NCI-H69 (cell line): ENCODE data around the gene GRIP1.
A peak's percentile ranks its signal among the peaks of the same experiment; 100 is the strongest.

Experiments
- DNase-seq: peaks from one replicate; lab custom pipeline; 2025; lab: John Stamatoyannopoulos, UW

The GRIP1 gene

GRCh38 chr12:66321435-66321834 lies 357.4 kb downstream of the GRIP1 start:
- no peak for DNase-seq

DNA sequence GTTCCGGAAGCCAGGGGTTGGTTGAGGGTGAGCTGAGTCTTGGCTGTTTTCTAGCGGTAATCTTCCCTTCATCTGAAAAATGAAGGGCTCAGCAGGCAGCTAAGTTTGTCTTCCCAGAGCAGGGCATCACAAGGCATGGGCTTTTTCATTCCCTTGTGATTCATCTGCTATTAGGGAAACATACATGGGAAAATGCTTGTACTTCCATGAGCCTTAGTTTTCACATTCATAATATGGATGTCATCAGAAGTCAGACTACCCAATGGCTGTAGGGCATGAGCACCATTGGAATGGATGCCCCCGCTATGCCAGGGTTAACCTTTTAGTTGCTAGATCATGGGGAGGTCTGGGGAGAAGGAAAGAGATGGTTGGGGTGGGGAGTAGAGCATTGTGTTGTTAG lies 357.9 kb downstream of the GRIP1 start:
- no peak for DNase-seq

GRCh38 chr12:66319266-66319954 lies 359.5 kb downstream of the GRIP1 start:
- peak; percentile 1 for DNase-seq

DNA sequence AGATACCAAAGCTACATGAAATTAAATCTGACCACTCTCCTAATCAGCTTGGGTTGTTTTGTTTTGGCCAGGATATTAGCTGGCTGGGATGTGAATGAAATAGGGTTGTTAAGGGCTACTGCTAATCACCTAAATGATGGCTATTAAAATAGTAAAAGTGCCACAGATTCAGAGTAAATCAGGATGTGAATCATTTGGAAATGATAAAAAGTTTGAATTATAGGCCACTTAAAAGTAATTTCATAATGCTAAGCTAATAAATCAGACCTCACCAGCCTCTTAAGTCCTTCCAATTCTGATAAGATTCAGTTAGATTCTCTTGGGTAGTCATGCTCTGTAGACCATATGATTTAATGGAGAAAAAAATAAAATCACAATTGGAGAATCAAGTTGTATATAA lies 364.6 kb downstream of the GRIP1 start:
- no peak for DNase-seq

DNA sequence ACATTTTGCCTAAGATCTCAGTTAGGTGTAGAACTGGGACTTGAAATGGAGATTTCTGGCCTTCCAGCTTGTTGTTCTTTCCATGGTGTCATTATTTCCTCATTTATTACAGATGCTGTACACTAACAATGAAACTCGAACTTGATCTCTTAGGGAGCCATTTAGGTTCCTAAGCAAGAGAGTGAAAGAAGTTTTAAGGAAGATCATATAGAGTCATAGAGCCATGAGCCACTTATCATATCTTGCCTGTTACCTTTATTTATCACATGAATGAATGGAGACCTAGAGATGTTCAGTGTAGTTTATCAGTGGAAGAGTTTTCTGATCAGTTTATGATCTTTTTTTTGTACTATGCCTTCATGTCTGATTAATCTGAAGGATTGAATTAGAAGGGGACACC lies 366.7 kb downstream of the GRIP1 start:
- no peak for DNase-seq

- DNase-seq = no peak
These were observed 369.3 kb downstream of the GRIP1 start for GRCh38 chr12:66309606-66310005.

- DNase-seq = no peak
These were observed 374.5 kb downstream of the GRIP1 start for GRCh38 chr12:66304296-66304900.

DNA sequence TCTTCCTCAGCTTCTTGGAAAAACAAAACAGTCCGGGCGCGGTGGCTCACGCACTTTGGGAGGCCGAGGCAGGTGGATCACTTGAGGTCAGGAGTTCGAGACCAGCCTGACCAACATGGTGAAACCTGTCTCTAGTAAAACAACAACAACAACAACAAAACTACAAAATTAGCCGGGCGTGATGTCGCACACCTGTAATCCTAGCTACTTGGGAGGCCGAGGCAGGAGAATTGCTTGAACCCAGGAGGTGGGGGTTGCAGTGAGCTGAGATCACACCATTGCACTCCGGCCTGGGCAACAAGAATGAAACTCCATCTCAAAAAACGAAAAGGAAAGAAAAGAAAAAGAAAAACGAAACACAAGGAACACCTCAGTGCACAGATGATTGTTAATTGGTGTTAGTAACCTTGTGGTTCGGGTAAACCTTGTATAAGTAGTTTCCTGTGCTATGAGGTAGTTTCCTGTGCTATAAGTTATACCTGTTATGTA lies 375.5 kb downstream of the GRIP1 start:
- DNase-seq = peak; percentile 0

DNA sequence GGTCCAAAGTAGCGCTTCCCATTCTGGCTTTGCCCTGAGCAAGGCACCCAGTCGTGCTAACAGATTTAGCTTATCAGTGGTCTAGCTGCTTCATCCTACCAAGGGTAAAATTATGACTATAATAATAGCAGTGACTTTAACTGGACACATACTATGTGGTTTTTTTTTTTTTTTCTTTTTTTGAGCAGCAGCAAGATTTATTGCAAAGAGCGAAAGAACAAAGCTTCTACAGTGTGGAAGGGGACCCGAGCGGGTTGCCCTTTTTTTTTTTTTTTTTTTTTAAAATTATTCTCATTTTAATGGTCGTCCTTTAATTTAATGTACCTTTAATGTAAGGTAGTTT lies 376.1 kb downstream of the GRIP1 start:
- no peak for DNase-seq

DNA sequence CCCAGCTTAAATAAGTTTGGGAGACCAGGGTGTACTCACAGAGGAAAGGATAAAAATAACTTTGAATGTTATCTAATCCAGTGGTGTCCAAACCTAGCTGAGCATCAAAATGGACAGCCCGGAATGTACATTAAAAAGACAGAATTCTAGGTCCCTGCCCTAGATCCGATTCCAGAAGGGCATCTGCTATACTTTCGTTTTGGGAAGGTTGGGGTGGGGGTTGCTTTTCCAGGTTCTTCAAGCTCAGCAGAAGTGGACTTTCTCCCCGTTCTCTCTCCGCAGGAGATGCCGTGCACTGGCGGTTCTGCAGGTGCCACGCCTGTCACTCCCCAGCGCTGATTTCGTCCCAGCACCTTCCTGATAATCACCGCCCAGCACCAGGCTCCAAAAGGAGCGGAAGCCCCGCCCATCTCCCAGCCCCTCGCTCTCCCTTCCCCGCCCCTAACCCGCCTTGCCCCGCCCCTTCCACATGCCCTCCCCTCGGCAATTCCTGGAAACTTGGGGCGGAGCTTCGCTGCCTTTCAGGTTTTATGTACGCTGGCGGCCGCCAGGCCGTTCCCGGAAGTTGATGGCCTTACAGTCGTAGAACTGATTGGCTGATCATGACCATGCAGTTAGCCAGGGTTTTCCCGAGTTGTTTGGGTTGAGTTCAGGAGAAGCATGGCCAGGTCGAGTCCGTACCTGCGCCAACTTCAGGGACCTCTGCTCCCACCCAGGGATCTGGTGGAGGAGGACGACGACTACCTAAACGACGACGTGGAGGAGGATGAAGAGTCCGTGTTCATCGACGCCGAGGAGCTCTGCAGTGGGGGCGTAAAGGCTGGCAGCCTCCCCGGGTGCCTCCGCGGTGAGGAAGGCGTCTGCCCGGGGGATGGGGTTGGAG lies 376.7 kb downstream of the GRIP1 start, which contains the start of gene HELB:
Gene HELB, plus strand, starts transcription at position 550 of the 883 bp plus-strand sequence. Its CDS starts 111 bp downstream, at position 661.
- peak; percentile 97 for DNase-seq

GRCh38 chr12:66297923-66298322 lies 381.0 kb downstream of the GRIP1 start:
- no peak for DNase-seq
